PC-3 (cell line): ENCODE results near the gene HPF1. TPM values are rescaled to one million over a fixed set of nuclear protein-coding genes. Genes with fewer than 3 reads are reported as not detected.

Experiments used
- ATAC-seq: fragments of 200-7000 bp; cut with Tn5 transposase; 2 replicates; pipeline ENCODE4 v1.9.1; 2020; ENCODE audit warnings: mild to moderate bottlenecking, moderate library complexity
- BruUV-seq: library from RNA; stranded (reverse); fragments of 400-500 nt; replicated peaks from 2 replicates; lab custom pipeline; 2021; lab: Mats Ljungman, UMichigan
- CTCF ChIA-PET: fragments of 300-600 bp; sonication (Branson Sonifier 250); formaldehyde crosslinking; loops from one replicate; lab custom pipeline; 2022; ENCODE audit warnings: antibody characterized with exemption; lab: Charles Lee
- POLR2A ChIA-PET: fragments of 300-600 bp; sonication (Branson Sonifier 250); formaldehyde crosslinking; loops from one replicate; lab custom pipeline; 2022; ENCODE audit warnings: antibody characterized with exemption; ENCODE audit not compliant: unreplicated experiment; lab: Charles Lee
- DNase-seq: peaks from one replicate; pipeline ENCODE4 v3.0.0-alpha.2; 2015
- H2AFZ ChIP-seq: fragments of 300-600 bp; sonication (generic); 2 replicates; pipeline ENCODE4 v1.6.0; 2016; ENCODE audit warnings: antibody characterized with exemption, low read length
- H3F3A ChIP-seq: fragments of 300-600 bp; sonication (generic); one replicate; pipeline ENCODE4 v1.6.0; 2017; ENCODE audit warnings: antibody characterized with exemption, low read length, control low read depth, mild to moderate bottlenecking; ENCODE audit not compliant: unreplicated experiment
- H3K27ac ChIP-seq: fragments of 300-600 bp; sonication (generic); 2 replicates; pipeline ENCODE4 v1.5.1; 2016; ENCODE audit warnings: mild to moderate bottlenecking, low read length
- H3K27me3 ChIP-seq: fragments of 300-600 bp; sonication (generic); 2 replicates; pipeline ENCODE4 v1.6.1; 2016; ENCODE audit warnings: low read length, mixed read lengths
- H3K36me3 ChIP-seq: fragments of 300-600 bp; sonication (generic); 2 replicates; pipeline ENCODE4 v1.6.1; 2016; ENCODE audit warnings: low read depth, mixed run types, low read length, mixed read lengths
- H3K4me1 ChIP-seq: fragments of 300-600 bp; sonication (generic); 2 replicates; pipeline ENCODE4 v1.5.1; 2016; ENCODE audit warnings: low read length; ENCODE audit not compliant: insufficient read depth
- H3K4me2 ChIP-seq: fragments of 300-600 bp; sonication (generic); 2 replicates; pipeline ENCODE4 v1.6.0; 2016; ENCODE audit warnings: low read length
- H3K4me3 ChIP-seq: fragments of 300-600 bp; sonication (generic); 2 replicates; pipeline ENCODE4 v1.5.1; 2016; ENCODE audit warnings: mild to moderate bottlenecking, low read length, mixed read lengths
- H3K79me2 ChIP-seq: fragments of 300-600 bp; sonication (generic); 2 replicates; pipeline ENCODE4 v1.6.1; 2017; ENCODE audit warnings: low read length, mixed read lengths
- H3K9ac ChIP-seq: fragments of 300-600 bp; sonication (generic); 2 replicates; pipeline ENCODE4 v1.6.0; 2016; ENCODE audit warnings: mild to moderate bottlenecking, low read length
- H3K9me2 ChIP-seq: fragments of 300-600 bp; sonication (generic); replicated peaks from 2 replicates; pipeline ENCODE4 v1.6.1; 2016; ENCODE audit warnings: mixed run types, low read length, mixed read lengths
- H3K9me3 ChIP-seq: fragments of 300-600 bp; sonication (generic); 2 replicates; pipeline ENCODE4 v1.6.1; 2016; ENCODE audit warnings: low read length, mixed read lengths
- H4K20me1 ChIP-seq: fragments of 300-600 bp; sonication (generic); 2 replicates; pipeline ENCODE4 v1.6.1; 2016; ENCODE audit warnings: low read length, mixed read lengths
- CTCF ChIP-seq: fragments of 300-600 bp; sonication (generic); conservative IDR thresholded peaks from 2 replicates; pipeline ENCODE4 v1.5.1; 2017; ENCODE audit warnings: antibody characterized with exemption, low read depth, mild to moderate bottlenecking, low read length
- EZH2 ChIP-seq: fragments of 300-600 bp; sonication (generic); IDR thresholded peaks from one replicate; pipeline ENCODE4 v1.6.1; 2017; ENCODE audit warnings: antibody characterized with exemption, mild to moderate bottlenecking, low read length; ENCODE audit not compliant: unreplicated experiment
- EZH2phosphoT487 ChIP-seq: fragments of 300-600 bp; sonication (generic); IDR thresholded peaks from 2 replicates; pipeline ENCODE4 v1.6.1; 2018; ENCODE audit warnings: mild to moderate bottlenecking, antibody characterized with exemption, low read length, borderline replicate concordance
- intact Hi-C: fragments of 100-400 bp; cut with micrococcal nuclease; formaldehyde crosslinking; loops from 2 replicates; pipeline ENCODE4 v1.9.0; 2023
- total RNA-seq: library from RNA; depleted of rRNA; stranded (reverse); fragments of >200 nt; gene quantifications from 2 replicates; pipeline ENCODE4 v1.2.3, GENCODE V29; 2014

HPF1 gene
- total RNA-seq, 1 experiment from 2014 or later, result 10.6 TPM

- POLR2A ChIA-PET, result no interaction called here
- intact Hi-C loops, result no loop called here
- CTCF ChIA-PET, result no interaction called here
Measured at GRCh38 chr4:169802873-169803272, 45.1 kb upstream of the HPF1 start.

GRCh38 chr4:169800541-169800940, 42.8 kb upstream of the HPF1 start:
- CTCF ChIA-PET, result no interaction called here
- Histone ChIP-seq H3K79me2 (no peaks in the 10 kb centered on the region), H3K4me2 (no peak overlapping the region), H3K27me3 (peaks cover 9% of the 10 kb centered on the region; the same call in 1 of the 2 replicates), H3F3A (no peaks in the 10 kb centered on the region), H4K20me1 (no peaks in the 10 kb centered on the region), H3K9me2 (no peaks in the 10 kb centered on the region), H3K36me3 (no peaks in the 10 kb centered on the region), H3K9me3 (no peaks in the 10 kb centered on the region), H2AFZ (no peak overlapping the region), H3K9ac (no peak overlapping the region), H3K4me1 (no peaks in the 10 kb centered on the region), H3K27ac (no peak overlapping the region), H3K4me3 (no peak overlapping the region)
- POLR2A ChIA-PET, result no interaction called here
- TF ChIP-seq EZH2phosphoT487, result no peak
- TF ChIP-seq EZH2, result no peak
- no peak for TF ChIP-seq CTCF
- DNase-seq (no peak), ATAC-seq (no peak)
- BruUV-seq, result no TSS peak
- intact Hi-C loops, result no loop called here

More at GRCh38 chr4:169802873-169803272, 45.1 kb upstream of the HPF1 start:
- H3K79me2 ChIP-seq, result no peaks in the 10 kb centered on the region
- DNase-seq (no peak), ATAC-seq (no peak)
- H3K9me2 ChIP-seq, result no peaks in the 10 kb centered on the region
- BruUV-seq, result no TSS peak
- H3K9me3 ChIP-seq, result no peaks in the 10 kb centered on the region
- H3K27me3 ChIP-seq, result peaks cover 6% of the 10 kb centered on the region; the same call in 1 of the 2 replicates
- no peaks in the 10 kb centered on the region for H4K20me1 ChIP-seq
- no peak overlapping the region for H3K9ac ChIP-seq
- no peak for TF ChIP-seq CTCF
- TF ChIP-seq EZH2phosphoT487, result no peak
- no peak for TF ChIP-seq EZH2
- no peaks in the 10 kb centered on the region for H3K4me1 ChIP-seq
- H3K27ac ChIP-seq, result no peak overlapping the region
- H3K4me3 ChIP-seq, result no peak overlapping the region
- H3K4me2 ChIP-seq, result no peak overlapping the region
- no peaks in the 10 kb centered on the region for H3F3A ChIP-seq
- H2AFZ ChIP-seq, result no peak overlapping the region
- H3K36me3 ChIP-seq, result no peaks in the 10 kb centered on the region

GRCh38 chr4:169799260-169799659, 41.5 kb upstream of the HPF1 start:
- Histone ChIP-seq H3K9ac (no peak overlapping the region), H3K27ac (no peak overlapping the region), H3K79me2 (no peaks in the 10 kb centered on the region), H3K27me3 (peaks cover 9% of the 10 kb centered on the region; the same call in 1 of the 2 replicates), H3F3A (no peaks in the 10 kb centered on the region), H3K36me3 (no peaks in the 10 kb centered on the region), H3K4me2 (no peak overlapping the region), H3K4me1 (no peaks in the 10 kb centered on the region), H3K9me2 (no peaks in the 10 kb centered on the region), H3K9me3 (no peaks in the 10 kb centered on the region), H2AFZ (no peak overlapping the region), H3K4me3 (no peak overlapping the region), H4K20me1 (no peaks in the 10 kb centered on the region)
- ATAC-seq, result no peak
- no TSS peak for BruUV-seq
- ChIA-PET CTCF (no interaction called here), POLR2A (no interaction called here)
- intact Hi-C loops, result loop anchor here (10.0 kb wide), 1 partner anchor 174 kb away; the partner anchor contains the start of gene CLCN3
- DNase-seq, result no peak
- no peak for TF ChIP-seq EZH2
- TF ChIP-seq EZH2phosphoT487, result no peak
- no peak for TF ChIP-seq CTCF
